Measurements from ENCODE around the gene GH1.
"Not testable (repeated sequence)": the region's sequence is repeated elsewhere in the genome, so short reads cannot be mapped to it uniquely, and the experiment has no call there.

Gene GH1

DNA sequence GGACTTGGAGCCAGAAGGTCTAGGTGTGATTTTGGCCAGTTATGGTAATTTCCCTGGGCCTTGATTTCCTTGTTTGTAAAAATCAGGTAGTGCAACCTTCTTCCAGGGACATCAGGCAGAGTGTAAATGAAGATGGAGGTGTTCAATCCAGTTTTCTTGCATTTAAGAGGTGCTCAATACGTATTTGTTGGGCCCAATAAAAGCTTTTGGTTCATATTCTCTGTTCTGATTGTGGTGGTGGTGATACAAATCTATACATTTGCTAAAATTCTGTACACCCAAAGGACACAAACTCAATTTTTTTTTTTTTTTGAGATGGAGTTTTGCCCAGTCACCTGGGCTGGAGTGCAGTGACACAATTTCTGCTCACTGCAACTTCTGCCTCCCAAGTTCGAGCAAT, 7.5 kb upstream of the GH1 start:
- DNase-seq (ENCODE audit: low spot score) = no peak

DNA sequence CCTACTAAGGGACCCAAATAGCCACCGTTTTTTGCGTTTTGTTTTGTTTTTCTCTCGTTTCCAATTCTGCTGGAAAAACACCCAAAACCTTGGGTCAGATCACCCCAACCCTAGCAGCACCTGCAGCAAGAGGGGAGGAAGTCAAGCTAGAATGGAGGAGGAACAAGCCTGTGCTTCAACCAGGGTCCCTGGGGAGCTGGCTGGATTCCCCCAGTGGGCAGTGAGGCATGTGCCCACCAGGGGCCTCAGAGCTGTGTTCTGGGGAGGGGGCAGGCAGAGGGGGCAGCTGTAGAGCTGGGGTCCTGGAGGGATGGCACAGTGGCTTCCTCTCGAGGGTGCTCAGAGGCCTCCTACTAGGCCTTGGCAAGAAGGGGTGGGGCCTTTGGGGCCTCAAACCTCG, 7.0 kb upstream of the GH1 start:
- DNase-seq (ENCODE audit: low spot score) = no peak

DNA sequence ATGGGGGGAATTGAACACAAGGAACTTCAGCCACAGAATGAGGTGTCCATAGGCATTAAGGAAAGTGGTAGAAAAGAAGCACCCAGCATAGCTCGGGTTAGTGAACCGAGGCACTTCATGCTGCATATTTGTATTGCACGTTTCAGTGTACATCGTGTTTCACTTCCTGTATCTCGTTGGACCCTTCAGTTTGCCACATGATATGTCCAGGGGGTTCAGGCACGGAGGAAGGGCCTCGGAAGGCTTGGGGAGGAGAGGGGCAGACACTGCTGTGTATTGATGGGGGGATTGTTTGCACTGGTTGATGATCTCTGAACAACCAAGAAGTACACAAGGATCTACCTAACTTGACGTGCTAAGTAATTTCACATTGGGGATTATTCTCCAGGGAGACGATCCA, 3.8 kb upstream of the GH1 start:
- DNase-seq (ENCODE audit: low spot score) = not testable (repeated sequence)

DNA sequence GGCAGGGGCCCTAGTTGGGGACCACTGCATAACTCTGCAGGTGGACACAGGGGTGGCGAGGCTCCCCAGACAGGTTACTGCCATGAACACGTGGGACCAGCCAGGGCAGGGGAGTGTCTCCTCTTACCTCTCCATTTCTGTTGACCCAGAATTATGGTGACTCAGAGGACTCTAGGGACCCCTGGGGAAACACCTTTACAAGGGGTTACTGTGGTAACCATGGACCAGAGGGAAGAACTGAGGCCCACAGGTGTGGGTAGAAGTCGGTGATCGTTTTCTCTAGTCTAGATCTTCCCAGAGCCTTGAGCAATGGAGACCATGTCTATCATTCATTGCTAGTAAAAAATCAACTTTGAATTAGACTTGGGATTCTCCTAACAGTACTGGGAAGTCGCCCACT, 2.1 kb upstream of the GH1 start:
- not testable (repeated sequence) for DNase-seq (ENCODE audit: low spot score)

DNA sequence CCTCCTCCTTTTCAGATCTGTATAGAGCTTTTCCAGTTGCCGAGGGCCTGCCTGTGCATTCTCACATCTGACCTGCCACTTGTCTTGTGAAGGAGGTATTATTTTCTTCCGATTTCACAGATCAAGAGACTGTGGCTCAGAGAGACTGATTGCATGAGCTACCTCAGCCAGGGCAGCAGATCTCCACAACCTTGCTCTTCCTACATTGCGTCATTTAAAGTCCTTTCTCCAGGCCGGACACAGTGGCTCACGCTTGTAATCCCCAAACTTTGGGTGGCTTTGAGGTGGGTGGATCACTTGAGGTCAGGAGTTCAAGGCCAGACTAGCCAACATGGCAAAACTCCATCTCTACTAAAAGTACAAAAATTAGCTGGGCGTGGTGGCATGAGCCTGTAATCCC, 1.4 kb upstream of the GH1 start:
- not testable (repeated sequence) for DNase-seq (ENCODE audit: low spot score)

DNA sequence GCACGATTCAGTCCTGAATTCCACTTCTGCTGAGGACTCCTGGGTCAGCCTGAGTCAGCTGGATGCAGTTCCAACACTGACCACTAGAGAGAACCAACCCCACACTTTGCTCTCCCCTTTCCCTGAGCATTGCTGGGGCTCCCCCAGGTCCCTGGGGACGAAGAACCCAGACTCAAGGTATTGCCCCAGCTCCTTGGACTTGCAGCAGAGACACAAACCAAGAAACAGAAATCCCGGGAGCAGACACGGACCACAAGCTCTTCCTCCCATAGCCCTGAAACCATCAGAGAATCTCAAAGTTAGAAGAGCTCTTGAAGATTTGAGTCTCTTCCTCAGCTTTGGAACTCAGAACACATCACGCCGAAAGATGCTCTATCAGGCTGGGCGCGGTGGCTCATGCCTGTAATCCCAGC, 678 bp upstream of the GH1 start:
- no peak for DNase-seq (ENCODE audit: low spot score)

DNA sequence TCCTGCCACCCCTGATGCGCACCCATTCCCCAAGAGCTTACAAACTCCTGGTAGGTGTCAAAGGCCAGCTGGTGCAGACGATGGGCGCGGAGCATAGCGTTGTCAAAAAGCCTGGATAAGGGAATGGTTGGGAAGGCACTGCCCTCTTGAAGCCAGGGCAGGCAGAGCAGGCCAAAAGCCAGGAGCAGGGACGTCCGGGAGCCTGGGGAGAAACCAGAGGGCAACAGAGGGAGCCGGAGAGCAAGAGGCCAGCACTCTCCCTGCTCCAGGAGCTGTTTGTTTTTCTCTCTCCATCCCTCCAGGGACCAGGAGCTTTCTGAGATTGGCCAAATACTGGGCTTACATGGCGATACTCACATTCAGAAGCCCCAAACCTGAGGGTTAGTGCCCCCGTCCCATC, 334 bp downstream of the GH1 start:
- DNase-seq (ENCODE audit: low spot score) = no peak

DNA sequence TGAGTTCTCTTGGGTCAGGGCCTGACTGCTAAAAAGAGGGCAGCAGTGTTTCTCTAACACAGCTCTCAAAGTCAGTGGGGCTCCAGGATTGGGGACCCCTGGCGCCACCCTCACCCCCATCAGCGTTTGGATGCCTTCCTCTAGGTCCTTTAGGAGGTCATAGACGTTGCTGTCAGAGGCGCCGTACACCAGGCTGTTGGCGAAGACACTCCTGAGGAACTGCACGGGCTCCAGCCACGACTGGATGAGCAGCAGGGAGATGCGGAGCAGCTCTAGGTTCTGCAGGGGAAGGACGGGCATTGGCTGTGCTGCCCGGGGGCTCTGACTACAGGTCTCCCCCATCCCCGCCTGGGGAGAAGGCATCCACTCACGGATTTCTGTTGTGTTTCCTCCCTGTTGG, 993 bp downstream of the GH1 start:
- DNase-seq (ENCODE audit: low spot score) = no peak

DNA sequence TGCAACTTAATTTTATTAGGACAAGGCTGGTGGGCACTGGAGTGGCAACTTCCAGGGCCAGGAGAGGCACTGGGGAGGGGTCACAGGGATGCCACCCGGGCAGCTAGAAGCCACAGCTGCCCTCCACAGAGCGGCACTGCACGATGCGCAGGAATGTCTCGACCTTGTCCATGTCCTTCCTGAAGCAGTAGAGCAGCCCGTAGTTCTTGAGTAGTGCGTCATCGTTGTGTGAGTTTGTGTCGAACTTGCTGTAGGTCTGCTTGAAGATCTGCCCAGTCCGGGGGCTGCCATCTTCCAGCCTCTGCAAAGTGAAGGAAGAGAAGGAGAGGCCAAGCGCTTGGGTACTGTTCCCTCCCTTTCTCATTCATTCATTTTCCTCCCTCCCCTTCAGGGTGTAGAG, 1.4 kb downstream of the GH1 start:
- DNase-seq (ENCODE audit: low spot score) = not testable (repeated sequence)

DNA sequence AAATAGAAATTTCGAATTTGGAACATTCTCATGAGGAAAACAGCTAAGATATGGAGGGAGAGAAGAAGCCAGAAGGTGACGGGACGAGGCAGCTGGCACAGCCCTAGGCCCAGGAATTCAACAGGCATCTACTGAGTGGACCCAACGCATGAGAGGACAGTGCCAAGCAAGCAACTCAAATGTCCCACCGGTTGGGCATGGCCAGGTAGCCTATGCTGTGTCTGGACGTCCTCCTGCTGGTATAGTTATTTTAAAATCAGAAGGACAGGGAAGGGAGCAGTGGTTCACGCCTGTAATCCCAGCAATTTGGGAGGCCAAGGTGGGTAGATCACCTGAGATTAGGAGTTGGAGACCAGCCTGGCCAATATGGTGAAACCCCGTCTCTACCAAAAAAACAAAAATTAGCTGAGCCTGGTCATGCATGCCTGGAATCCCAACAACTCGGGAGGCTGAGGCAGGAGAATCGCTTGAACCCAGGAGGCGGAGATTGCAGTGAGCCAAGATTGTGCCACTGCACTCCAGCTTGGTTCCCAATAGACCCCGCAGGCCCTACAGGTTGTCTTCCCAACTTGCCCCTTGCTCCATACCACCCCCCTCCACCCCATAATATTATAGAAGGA, 2.0 kb downstream of the GH1 start:
- DNase-seq (ENCODE audit: low spot score) = no peak

DNA sequence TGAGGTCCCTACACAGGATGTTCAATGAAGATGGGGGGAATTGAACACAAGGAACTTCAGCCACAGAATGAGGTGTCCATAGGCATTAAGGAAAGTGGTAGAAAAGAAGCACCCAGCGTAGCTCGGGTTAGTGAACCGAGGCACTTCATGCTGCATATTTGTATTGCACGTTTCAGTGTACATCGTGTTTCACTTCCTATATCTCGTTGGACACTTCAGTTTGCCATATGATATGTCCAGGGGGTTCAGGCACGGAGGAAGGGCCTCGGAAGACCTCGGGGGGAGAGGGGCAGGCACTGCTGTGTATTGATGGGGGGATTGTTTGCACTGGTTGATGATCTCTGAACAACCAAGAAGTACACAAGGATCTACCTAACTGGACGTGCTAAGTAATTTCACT, 2.9 kb downstream of the GH1 start:
- not testable (repeated sequence) for DNase-seq (ENCODE audit: low spot score)

DNA sequence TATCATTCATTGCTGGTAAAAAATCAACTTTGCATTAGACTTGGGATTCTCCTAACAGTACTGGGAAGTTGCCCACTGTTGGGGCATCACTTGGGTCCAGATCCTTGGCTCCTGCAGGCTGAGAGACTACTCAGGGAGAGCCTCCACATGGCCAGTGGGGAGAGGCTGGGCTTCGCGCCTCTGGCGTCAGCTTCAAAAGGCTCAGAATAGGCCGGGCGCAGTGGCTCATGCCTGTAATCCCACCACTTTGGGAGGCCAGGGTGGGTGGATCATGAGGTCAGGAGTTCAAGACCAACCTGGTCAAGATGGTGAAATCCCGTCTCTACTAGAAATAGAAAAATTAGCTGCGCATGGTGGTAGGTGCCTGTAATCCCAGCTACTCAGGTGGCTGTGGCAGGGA, 4.2 kb downstream of the GH1 start:
- no peak for DNase-seq (ENCODE audit: low spot score)

DNA sequence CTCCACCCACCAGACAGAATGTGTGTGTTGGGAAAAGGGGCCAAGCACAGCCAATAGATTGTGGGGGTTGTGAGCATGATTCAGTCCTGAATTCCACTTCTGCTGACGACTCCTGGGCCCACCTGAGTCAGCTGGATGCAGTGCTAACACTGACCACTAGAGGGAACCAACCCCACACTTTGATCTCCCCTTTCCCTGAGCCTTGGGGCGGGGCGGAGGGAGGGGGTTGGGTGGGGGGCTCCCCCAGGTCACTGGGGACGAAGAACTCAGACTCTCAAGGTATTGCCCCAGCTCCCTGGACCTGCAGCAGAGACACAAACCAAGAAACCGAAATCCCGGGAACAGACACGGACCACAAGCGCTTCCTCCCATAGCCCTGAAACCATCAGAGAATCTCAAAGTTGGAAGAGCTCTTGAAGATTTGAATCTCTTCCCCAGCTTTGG, 7.0 kb downstream of the GH1 start:
- no peak for DNase-seq (ENCODE audit: low spot score)

DNA sequence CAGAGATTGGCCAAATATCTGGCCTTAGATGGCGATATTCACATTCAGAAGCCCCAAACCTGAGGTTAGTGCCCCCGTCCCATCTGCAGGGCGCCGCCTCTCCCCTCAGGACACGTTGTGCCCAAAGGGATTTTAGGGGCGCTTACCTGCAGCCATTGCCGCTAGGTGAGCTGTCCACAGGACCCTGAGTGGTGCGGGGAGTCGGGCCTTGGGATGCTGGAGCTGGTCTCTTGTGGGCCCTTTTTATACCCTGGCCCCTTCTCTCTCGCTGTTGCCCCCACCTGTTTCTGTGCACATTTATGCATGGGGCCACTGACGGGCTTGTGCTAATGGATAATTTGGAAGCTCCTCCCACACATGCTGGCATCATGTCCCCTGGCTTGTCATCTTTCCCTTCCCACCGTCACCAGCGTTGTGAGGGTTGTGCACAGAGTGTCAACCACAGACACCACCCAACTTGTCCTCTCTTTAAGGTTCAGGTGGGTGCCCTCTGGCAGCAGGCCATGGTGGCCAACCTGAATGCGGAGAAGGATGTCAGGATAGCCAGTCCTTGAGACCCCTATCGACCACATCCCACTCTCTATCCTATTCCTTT, 7.5 kb downstream of the GH1 start, which contains the start of gene CSHL1:
TSS of gene CSHL1 (minus strand) at position 218 of the 595 bp plus-strand sequence. CDS start at position 156, 62 bp downstream.
- DNase-seq (ENCODE audit: low spot score) = no peak

DNA sequence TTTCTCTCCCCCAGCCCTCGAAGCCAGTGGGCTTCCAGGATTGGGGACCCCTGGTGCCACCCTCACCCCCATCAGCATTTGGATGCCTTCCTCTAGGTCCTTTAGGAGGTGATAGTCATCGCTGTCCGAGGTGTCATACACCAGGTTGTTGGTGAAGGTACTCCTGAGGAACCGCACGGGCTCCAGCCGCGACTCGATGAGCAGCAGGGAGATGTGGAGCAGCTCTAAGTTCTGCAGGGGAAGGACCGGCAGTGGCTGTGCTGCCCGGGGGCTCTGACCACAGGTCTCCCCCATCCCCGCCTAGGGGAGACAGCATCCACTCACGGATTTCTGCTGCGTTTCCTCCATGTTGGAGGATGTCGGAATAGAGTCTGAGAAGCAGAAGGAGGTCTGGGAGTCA, 8.5 kb downstream of the GH1 start:
- no peak for DNase-seq (ENCODE audit: low spot score)

DNA sequence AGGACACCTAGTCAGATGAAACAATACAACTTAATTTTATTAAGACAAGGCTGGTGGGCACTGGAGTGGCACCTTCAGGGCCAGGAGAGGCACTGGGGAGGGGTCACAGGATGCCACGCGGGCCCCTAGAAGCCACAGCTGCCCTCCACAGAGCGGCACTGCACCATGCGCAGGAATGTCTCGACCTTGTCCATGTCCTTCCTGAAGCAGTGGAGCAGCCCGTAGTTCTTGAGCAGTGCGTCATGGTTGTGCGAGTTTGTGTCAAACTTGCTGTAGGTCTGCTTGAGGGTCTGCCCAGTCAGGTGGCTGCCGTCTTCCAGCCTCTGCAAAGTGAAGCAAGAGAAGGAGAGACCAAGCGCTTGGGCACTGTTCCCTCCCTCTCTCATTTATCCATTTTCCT, 9.1 kb downstream of the GH1 start:
- not testable (repeated sequence) for DNase-seq (ENCODE audit: low spot score)

DNA sequence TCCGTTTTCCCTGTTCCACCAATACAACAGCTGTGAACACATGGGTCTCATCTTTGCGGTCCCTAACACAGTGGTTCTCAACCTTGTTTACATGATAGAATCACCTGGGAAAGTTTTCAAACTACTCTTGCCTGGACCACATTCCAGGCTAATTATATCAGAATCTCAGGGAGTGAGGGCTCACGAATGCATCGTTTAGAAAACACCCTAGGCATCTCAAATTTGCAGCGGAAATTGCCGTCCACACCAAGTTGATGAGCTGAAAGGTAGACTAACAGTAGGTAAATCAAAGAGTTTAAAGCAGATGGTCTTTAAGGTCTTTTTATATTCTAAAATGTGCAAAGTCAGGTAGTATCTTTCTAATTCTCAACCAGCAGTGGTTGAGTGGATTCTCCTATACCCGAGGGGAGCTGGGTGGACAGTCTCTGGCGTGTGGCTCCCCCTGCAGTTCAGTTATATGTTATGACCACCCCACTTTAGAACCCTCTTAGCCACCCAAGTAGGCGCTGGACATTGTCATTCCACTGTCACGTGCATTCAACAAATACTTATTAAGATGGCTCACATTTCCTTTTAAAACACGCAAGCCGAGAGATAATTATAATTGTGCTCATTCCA, 11.4 kb downstream of the GH1 start:
- not testable (repeated sequence) for DNase-seq (ENCODE audit: low spot score)

DNA sequence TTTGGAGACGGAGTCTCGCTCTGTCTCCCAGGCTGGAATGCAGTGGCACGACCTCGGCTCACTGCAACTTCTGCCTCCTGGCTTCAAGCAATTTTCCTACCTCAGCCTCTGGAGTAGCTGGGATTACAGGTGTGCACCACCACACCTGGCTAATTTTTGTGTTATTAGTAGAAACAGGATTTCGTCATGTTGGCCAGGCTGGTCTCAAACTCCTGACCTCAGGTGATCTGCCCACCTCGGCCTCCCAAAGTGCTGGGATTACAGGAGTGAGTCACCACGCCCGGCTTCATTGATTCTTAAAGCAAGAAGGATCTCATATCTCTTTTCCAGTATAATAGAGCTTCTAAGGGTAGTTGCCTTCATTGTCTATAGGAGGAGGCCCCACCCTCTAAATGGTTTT, 13.8 kb downstream of the GH1 start:
- DNase-seq (ENCODE audit: low spot score) = not testable (repeated sequence)

DNA sequence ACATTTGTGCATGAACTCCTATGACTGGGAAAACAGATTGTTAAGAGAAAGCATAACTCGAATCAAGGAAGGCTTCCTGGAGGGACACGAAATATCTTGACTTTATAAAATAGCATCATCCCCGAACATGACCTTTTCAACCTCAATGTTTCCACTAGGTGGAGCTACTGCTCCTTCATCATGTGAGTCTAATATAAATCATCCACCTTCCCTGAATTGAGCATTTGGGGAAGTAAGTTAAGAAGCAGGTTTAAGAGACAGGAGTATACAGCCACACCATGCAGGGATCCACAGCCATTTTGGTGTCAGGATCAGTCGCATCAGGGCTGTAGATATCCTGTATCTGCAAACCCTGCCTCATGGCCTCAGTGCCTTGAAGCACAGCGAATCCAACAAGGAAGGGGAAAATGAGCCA, 14.8 kb downstream of the GH1 start:
- DNase-seq (ENCODE audit: low spot score) = not testable (repeated sequence)

DNA sequence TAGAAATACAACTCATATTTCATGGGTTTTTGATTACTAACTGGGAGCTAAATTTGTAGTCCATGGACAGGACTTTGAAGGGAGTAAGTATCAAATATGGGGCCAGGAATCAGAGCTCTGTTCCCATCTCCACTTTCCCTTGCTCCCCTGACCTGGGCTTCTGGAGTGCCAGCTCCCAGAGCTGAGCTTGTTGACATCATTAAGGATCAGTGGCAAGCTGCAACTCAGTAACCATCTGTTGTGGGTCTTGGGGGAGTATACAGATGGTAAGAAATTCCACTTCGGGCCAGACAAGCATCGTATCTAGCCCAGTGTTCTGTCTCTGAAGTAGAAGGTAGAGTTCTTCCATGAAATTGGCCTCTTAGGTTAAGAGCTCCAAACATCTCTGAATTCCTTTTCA, 16.7 kb downstream of the GH1 start:
- not testable (repeated sequence) for DNase-seq (ENCODE audit: low spot score)

DNA sequence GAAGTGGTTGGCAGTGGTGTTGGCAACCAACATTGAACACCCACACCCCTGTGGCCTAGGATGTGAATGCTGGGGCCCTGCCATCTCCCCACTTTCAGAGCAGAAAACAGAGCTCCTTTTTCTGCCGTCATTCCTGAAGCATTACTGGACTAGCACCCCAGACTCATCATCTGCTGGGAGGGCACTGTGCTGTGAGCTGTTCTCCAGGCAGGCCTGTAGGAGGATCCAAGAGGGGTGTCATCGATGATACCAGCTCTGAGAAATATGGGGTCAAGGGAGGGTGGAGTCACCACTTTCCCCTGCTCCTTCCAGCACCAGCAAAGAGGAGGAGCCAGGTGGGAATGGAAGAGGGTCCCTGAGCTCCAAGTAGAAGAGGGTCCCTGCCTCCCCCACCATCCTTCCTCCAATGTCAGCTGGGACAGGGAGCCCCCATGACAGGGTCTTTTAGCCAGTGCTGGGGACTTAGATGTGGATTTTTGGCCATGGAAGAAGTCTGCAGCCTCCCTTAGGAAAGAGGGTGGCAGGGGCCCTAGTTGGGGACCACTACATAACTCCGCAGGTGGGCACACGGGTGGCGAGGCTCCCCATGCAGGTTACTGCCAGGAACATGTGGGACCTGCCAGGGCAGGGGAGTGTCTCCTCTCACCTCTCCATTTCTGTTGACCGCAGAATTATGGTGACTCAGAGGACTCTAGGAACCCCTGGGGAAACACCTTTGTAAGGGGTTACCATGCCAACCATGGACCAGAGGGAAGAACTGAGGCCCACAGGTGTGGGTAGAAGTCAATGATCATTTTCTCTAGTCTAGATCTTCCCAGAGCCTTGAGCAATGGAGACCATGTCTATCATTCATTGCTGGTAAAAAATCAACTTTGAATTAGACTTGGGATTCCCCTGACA, 19.5 kb downstream of the GH1 start:
- DNase-seq (ENCODE audit: low spot score) = not testable (repeated sequence)

Measured in left forelimb (tissue), 1 donor.